ENCODE measurements around the gene SLC2A13. TPM values are rescaled to one million over a fixed set of nuclear protein-coding genes. Genes with fewer than 3 reads are reported as not detected.

Gene SLC2A13
- total RNA-seq, 4 donors from 2014 or later = 1.4 to 2.8 (median 2.3) TPM

DNA sequence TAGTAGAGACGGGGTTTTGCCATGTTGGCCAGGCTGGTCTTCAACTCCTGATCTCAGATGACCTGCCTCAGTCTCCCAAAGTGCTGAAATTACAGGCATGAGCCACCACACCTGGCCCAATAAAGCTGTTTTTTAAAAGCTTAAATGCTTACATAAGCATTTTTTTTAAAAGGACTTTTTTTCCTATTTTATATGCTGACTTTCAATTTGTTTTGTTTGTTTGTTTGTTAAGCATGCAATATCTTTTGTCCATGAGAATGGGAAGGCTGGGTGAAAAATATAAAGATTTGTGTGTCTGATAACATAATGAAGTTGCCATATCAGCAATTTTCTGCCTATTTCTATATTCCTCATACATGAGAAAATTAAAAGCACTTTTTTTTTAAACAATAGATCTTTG is 17.0 kb upstream of the SLC2A13 start:
- no peak overlapping the region for H3K27ac ChIP-seq
- intact Hi-C loops (cut with DNase I; ENCODE audit: low total_unique reads) = no loop called here
- DNase-seq = no peak
- H3K4me1 ChIP-seq = no peaks in the 10 kb centered on the region
- H3K4me3 ChIP-seq = no peak overlapping the region
- in situ Hi-C loops (cut with MboI; ENCODE audit: low sequenced_read_pairs in 4 of 4) = loop anchor here (25.0 kb wide), 2 partner anchors 111 to 361 kb away; no protein-coding TSS in a partner anchor
- no peaks in the 10 kb centered on the region for H3K27me3 ChIP-seq
- no peaks in the 10 kb centered on the region for H3K36me3 ChIP-seq
- no peaks in the 10 kb centered on the region for H3K9me3 ChIP-seq
- ATAC-seq = no peak
- TF ChIP-seq POLR2A (IDR thresholded peaks at IDR 0.05) = no peak
- TF ChIP-seq, protein P1, sequence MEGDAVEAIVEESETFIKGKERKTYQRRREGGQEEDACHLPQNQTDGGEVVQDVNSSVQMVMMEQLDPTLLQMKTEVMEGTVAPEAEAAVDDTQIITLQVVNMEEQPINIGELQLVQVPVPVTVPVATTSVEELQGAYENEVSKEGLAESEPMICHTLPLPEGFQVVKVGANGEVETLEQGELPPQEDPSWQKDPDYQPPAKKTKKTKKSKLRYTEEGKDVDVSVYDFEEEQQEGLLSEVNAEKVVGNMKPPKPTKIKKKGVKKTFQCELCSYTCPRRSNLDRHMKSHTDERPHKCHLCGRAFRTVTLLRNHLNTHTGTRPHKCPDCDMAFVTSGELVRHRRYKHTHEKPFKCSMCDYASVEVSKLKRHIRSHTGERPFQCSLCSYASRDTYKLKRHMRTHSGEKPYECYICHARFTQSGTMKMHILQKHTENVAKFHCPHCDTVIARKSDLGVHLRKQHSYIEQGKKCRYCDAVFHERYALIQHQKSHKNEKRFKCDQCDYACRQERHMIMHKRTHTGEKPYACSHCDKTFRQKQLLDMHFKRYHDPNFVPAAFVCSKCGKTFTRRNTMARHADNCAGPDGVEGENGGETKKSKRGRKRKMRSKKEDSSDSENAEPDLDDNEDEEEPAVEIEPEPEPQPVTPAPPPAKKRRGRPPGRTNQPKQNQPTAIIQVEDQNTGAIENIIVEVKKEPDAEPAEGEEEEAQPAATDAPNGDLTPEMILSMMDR (IDR thresholded peaks at IDR 0.05 in 4 of 5, conservative IDR thresholded peaks at IDR 0.05 in 1 of 5) = no peak

DNA sequence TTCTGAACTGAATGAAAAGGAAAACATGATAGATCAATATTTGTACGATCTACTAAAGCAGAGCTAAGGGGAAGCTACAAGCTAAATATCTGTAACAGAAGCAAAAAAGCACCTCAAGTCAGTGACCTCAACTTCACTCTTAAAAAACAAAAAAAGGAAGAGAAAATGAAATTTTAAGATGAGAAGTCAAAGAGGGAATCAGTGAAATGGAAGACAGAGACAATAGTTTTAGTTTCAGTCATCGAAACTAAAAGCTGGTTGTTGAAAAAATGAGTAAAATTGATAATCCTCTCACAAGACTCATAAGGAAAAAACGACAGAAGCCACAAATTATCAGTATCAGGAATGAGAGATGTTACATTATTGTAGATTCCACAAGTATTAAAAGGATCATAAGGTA is 11.9 kb upstream of the SLC2A13 start:
- in situ Hi-C loops (cut with MboI; ENCODE audit: low sequenced_read_pairs in 4 of 4) (loop anchor here (25.0 kb wide), 2 partner anchors 106 to 356 kb away; no protein-coding TSS in a partner anchor), intact Hi-C loops (cut with DNase I; ENCODE audit: low total_unique reads) (no loop called here)
- DNase-seq (no peak), ATAC-seq (no peak)
- Histone ChIP-seq H3K4me1 (no peaks in the 10 kb centered on the region), H3K27ac (no peak overlapping the region), H3K27me3 (no peaks in the 10 kb centered on the region), H3K36me3 (no peaks in the 10 kb centered on the region), H3K4me3 (no peak overlapping the region), H3K9me3 (no peaks in the 10 kb centered on the region)
- TF ChIP-seq, protein P1 (IDR thresholded peaks at IDR 0.05 in 4 of 5, conservative IDR thresholded peaks at IDR 0.05 in 1 of 5) = no peak
- TF ChIP-seq POLR2A (IDR thresholded peaks at IDR 0.05) = no peak

DNA sequence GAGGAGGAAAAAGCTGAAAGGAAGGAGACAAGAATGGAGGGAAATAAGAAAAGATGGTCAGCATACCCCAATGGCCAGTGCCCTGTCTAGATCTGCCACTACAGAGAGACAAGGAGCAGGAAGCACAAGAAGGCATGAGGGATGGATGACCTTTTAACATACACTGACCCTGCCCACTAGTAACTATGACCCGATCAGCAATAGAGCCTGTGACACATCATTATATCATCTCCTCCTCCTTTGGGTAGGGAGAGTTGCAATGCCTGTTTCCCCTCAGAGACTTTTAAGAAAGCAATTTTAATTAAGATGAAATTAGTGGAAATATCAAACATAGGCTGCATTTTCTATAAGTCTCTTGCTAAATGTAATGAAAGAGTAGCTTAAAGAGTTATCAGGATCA is 4.7 kb upstream of the SLC2A13 start:
- no peak for ATAC-seq
- TF ChIP-seq, protein P1 (IDR thresholded peaks at IDR 0.05 in 4 of 5, conservative IDR thresholded peaks at IDR 0.05 in 1 of 5) = no peak
- no peak for TF ChIP-seq POLR2A (IDR thresholded peaks at IDR 0.05)
- in situ Hi-C loops (cut with MboI; ENCODE audit: low sequenced_read_pairs in 4 of 4) = loop anchor here (5.0 to 25.0 kb wide), 3 partner anchors 98 to 348 kb away; no protein-coding TSS in a partner anchor

DNA sequence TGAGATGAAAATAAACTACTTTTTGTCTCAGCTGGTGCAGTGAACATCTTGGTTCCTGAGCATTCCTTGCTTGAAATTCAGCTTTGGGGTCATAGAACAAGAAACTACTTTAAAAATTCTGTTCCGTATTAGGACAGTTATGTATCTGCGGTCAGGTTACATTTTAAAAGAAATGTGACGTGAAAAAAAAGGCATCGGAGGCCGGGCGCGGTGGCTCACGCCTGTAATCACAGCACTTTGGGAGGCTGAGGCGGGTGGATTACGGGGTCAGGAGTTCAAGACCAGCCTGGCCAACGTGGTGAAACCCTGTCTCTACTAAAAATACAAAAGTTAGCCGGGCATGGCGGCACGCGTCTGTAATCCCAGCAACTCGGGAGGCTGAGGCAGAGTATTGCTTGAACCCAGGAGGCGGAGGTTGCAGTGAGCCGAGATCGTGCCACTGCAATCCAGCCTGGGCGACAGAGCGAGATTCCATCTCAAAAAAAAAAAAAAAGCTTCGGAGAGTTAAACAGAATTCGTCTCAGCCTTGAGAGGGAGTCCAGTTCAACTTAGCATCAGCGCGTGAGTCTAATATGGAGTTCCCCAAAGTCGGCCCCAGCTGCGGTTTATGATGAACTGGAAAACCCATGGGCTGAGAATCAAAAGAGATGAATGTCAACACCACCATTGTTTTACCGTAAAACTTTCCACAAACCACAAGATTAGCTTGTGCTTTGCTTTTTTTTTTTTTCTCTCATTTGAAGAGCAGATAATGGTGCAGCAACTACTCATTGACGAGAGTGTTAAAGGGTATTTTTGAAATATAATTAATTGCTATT is 2.1 kb upstream of the SLC2A13 start:
- in situ Hi-C loops (cut with MboI; ENCODE audit: low sequenced_read_pairs in 4 of 4) (loop anchor here (25.0 kb wide), 2 partner anchors 96 to 346 kb away; no protein-coding TSS in a partner anchor), intact Hi-C loops (cut with DNase I; ENCODE audit: low total_unique reads) (no loop called here)
- peaks cover 0 to 9% of the 10 kb centered on the region in 2 donors for H3K4me1 ChIP-seq
- DNase-seq (no peak), ATAC-seq (no peak)
- no peak overlapping the region for H3K27ac ChIP-seq
- peak overlapping the region in 1 of 4 donors; percentile 85 for H3K4me3 ChIP-seq
- H3K27me3 ChIP-seq = no peaks in the 10 kb centered on the region
- no peaks in the 10 kb centered on the region for H3K9me3 ChIP-seq
- H3K36me3 ChIP-seq = no peaks in the 10 kb centered on the region
- no peak for TF ChIP-seq POLR2A (IDR thresholded peaks at IDR 0.05)
- TF ChIP-seq, protein P1 (IDR thresholded peaks at IDR 0.05 in 4 of 5, conservative IDR thresholded peaks at IDR 0.05 in 1 of 5) = peak in 2 of 5 experiments; percentile 4 to 5

More for the DNA sequence above, 4.7 kb upstream of the SLC2A13 start:
- Histone ChIP-seq H3K4me3 (no peak overlapping the region), H3K4me1 (no peaks in the 10 kb centered on the region), H3K27me3 (no peaks in the 10 kb centered on the region), H3K36me3 (no peaks in the 10 kb centered on the region), H3K27ac (no peak overlapping the region), H3K9me3 (no peaks in the 10 kb centered on the region)
- no peak for DNase-seq
- intact Hi-C loops (cut with DNase I; ENCODE audit: low total_unique reads) = no loop called here
